ENCODE data around the gene ZNF609.
A peak's percentile ranks its signal among the peaks of the same experiment; 100 is the strongest.

ZNF609 gene

GRCh38 chr15:64716452-64716851, 256.1 kb downstream of the ZNF609 start:
- TF ChIP-seq TAF1 (IDR thresholded peaks at IDR 0.05; ENCODE audit: low read depth, low read length) (no peak), POLR2A (IDR thresholded peaks at IDR 0.05; ENCODE audit: low read depth, low read length) (no peak), PAX5 (IDR thresholded peaks at IDR 0.05; ENCODE audit: insufficient read depth, low read length, severe bottlenecking) (no peak), POU2F2 (IDR thresholded peaks at IDR 0.05; ENCODE audit: low read depth, low read length) (no peak), SPI1 (IDR thresholded peaks at IDR 0.05; ENCODE audit: low read depth, low read length) (no peak)
- no peak for DNase-seq (ENCODE audit: insufficient read length, low spot score)
- no peak for FAIRE-seq

- DNase-seq (ENCODE audit: insufficient read length, low spot score) (no peak), FAIRE-seq (no peak)
- TF ChIP-seq POLR2A (IDR thresholded peaks at IDR 0.05; ENCODE audit: low read depth, low read length) (no peak), POLR2AphosphoS5 (IDR thresholded peaks at IDR 0.05; ENCODE audit: low read depth, low read length) (no peak), POU2F2 (IDR thresholded peaks at IDR 0.05; ENCODE audit: low read depth, low read length) (no peak), PAX5 (IDR thresholded peaks at IDR 0.05; ENCODE audit: insufficient read depth, low read length, severe bottlenecking) (no peak), TAF1 (IDR thresholded peaks at IDR 0.05; ENCODE audit: low read depth, low read length) (no peak), SPI1 (IDR thresholded peaks at IDR 0.05; ENCODE audit: low read depth, low read length) (no peak)
Observed at GRCh38 chr15:64717130-64717529, 256.8 kb downstream of the ZNF609 start.

DNA sequence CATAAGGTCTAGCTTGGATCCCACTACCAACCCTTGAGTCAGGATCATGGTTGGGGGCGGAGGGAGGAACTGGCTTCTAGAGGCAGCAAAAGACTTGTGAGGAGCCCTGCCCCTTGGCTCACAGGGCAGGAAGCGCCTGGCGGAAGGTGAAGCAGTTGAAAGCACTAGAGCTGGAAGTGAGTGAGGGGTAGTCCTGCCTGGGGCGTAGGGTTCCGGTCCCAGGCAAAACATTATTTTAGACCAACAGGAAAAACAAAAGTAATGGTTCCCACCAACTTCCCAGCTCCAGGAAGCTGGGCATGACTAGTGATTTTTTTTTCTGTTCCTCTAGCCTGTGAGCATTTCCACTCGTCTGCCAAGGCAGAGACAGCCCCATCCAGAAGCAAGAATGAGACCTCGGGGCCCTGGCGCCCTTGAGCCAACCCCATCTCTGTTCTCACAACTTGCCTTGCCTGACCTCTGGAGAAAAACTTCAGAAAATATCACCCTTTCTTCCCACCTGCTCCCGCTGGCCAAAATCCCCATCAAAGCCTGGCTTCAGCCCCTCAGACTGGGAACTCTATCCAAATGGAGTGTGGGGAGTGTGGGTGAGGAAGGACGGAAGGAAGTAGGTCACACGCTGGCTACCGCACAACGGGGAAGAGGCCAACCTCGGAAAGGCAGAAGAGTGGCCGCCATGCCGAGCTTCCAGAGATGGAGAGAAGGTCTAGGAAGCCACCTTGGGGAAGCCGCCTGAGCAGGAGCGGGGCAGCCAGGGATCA, 257.5 kb downstream of the ZNF609 start:
- FAIRE-seq: no peak
- TF ChIP-seq PAX5 (IDR thresholded peaks at IDR 0.05; ENCODE audit: insufficient read depth, low read length, severe bottlenecking) (no peak), POU2F2 (IDR thresholded peaks at IDR 0.05; ENCODE audit: low read depth, low read length) (no peak), POLR2AphosphoS5 (IDR thresholded peaks at IDR 0.05; ENCODE audit: low read depth, low read length) (no peak), SPI1 (IDR thresholded peaks at IDR 0.05; ENCODE audit: low read depth, low read length) (no peak), POLR2A (IDR thresholded peaks at IDR 0.05; ENCODE audit: low read depth, low read length) (no peak), TAF1 (IDR thresholded peaks at IDR 0.05; ENCODE audit: low read depth, low read length) (no peak)

DNA sequence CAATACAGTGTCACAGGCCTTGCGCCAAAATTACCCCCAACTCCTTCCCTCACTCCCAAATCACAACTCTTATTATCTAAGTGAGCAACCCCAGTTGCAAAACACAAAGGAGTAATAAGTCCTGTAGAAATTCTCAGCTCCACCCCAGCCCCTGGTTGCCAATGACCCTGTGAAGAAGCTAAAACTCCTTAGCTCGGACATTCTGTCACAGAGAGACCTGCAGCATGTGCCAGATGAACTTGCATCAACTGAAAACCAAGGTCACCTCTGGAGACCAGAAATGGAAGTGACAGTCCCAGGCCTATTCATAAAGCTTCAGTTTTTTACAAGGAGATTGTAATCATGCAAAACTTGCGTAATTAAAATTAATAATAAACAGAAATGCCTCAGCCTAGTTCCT, 259.8 kb downstream of the ZNF609 start:
- DNase-seq (ENCODE audit: insufficient read length, low spot score) (no peak), FAIRE-seq (no peak)
- TF ChIP-seq POLR2AphosphoS5 (IDR thresholded peaks at IDR 0.05; ENCODE audit: low read depth, low read length): no peak
- TF ChIP-seq TAF1 (IDR thresholded peaks at IDR 0.05; ENCODE audit: low read depth, low read length): no peak
- TF ChIP-seq SPI1 (IDR thresholded peaks at IDR 0.05; ENCODE audit: low read depth, low read length): no peak
- TF ChIP-seq POLR2A (IDR thresholded peaks at IDR 0.05; ENCODE audit: low read depth, low read length): no peak
- TF ChIP-seq POU2F2 (IDR thresholded peaks at IDR 0.05; ENCODE audit: low read depth, low read length): no peak
- TF ChIP-seq PAX5 (IDR thresholded peaks at IDR 0.05; ENCODE audit: insufficient read depth, low read length, severe bottlenecking): no peak

More for the DNA sequence above, 257.5 kb downstream of the ZNF609 start:
- DNase-seq (ENCODE audit: insufficient read length, low spot score): no peak

DNA sequence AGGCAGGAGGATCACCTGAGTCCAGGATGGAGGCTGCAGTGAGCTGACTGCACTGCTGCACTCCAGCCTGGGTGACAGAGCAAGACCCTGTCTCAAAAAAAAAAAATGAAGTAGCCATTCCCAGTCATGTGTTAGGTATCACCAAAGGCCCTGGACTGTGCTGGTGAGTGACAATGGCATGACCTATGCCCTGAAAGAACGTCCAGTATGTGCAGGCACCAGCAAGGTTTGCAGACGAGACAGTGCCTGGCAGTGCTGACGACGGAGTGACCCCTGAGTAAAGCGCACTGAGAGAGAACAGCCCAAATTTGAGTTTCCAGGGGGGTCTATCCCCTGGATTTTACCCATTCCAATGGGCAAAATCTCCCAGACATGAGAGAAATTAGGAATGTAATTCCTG, 269.8 kb downstream of the ZNF609 start:
- DNase-seq (ENCODE audit: insufficient read length, low spot score) (no peak), FAIRE-seq (no peak)
- TF ChIP-seq POU2F2 (IDR thresholded peaks at IDR 0.05; ENCODE audit: low read depth, low read length) (no peak), POLR2A (IDR thresholded peaks at IDR 0.05; ENCODE audit: low read depth, low read length) (no peak), SPI1 (IDR thresholded peaks at IDR 0.05; ENCODE audit: low read depth, low read length) (no peak), POLR2AphosphoS5 (IDR thresholded peaks at IDR 0.05; ENCODE audit: low read depth, low read length) (no peak), PAX5 (IDR thresholded peaks at IDR 0.05; ENCODE audit: insufficient read depth, low read length, severe bottlenecking) (no peak), TAF1 (IDR thresholded peaks at IDR 0.05; ENCODE audit: low read depth, low read length) (no peak)

DNA sequence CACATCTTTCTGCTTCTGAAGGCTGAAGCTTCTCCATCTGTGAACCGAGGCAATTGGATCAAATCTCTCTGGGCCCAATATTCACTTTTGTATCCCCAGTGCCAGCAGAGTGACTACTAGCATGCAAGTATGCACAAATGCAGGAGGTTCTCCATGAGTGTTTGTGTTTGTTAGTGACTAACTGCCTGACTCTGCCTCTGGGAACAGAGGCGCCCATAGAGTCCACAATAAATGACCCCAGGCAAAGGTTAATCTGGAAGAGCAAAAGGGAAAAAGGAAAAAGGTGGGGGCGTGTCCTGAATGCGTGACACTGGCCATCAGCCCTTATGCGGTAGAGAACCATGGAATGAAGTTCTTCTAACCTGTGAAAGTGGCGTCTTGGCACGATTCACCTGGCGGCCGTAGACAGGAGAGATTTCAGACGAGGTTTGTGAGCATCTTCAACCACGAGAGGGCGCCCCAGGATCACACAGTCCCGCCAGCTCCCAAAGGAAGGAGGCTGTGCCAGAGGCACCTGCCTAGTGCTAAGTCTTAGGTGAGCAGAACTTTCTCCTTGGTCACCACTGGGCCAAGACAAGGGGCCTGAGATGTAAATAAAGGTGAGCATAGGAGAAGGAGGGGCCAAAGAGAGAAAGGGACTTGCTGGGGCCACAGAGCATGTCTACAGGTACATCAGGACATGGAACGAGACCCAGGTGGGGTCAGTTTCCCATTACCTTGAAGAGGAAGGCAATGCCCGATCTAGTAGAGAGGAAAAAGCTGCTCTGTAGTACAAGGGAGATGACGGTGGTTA, 270.8 kb downstream of the ZNF609 start:
- DNase-seq (ENCODE audit: insufficient read length, low spot score) (peak; percentile 66), FAIRE-seq (peak; percentile 82)
- no peak for TF ChIP-seq POU2F2 (IDR thresholded peaks at IDR 0.05; ENCODE audit: low read depth, low read length)

GRCh38 chr15:64731805-64732151, 271.4 kb downstream of the ZNF609 start:
- TF ChIP-seq PAX5 (IDR thresholded peaks at IDR 0.05; ENCODE audit: insufficient read depth, low read length, severe bottlenecking) (no peak), POLR2A (IDR thresholded peaks at IDR 0.05; ENCODE audit: low read depth, low read length) (no peak), SPI1 (IDR thresholded peaks at IDR 0.05; ENCODE audit: low read depth, low read length) (no peak), POU2F2 (IDR thresholded peaks at IDR 0.05; ENCODE audit: low read depth, low read length) (no peak), TAF1 (IDR thresholded peaks at IDR 0.05; ENCODE audit: low read depth, low read length) (no peak), POLR2AphosphoS5 (IDR thresholded peaks at IDR 0.05; ENCODE audit: low read depth, low read length) (no peak)
- DNase-seq (ENCODE audit: insufficient read length, low spot score): no peak
- no peak for FAIRE-seq

GRCh38 chr15:64732156-64732860, 271.9 kb downstream of the ZNF609 start:
- FAIRE-seq: no peak
- no peak for TF ChIP-seq POU2F2 (IDR thresholded peaks at IDR 0.05; ENCODE audit: low read depth, low read length)
- TF ChIP-seq POLR2A (IDR thresholded peaks at IDR 0.05; ENCODE audit: low read depth, low read length): no peak
- TF ChIP-seq PAX5 (IDR thresholded peaks at IDR 0.05; ENCODE audit: insufficient read depth, low read length, severe bottlenecking): no peak
- no peak for TF ChIP-seq SPI1 (IDR thresholded peaks at IDR 0.05; ENCODE audit: low read depth, low read length)
- TF ChIP-seq TAF1 (IDR thresholded peaks at IDR 0.05; ENCODE audit: low read depth, low read length): no peak
- no peak for TF ChIP-seq POLR2AphosphoS5 (IDR thresholded peaks at IDR 0.05; ENCODE audit: low read depth, low read length)
- DNase-seq (ENCODE audit: insufficient read length, low spot score): no peak
